ENCODE results near the gene RNU1-1.
"Not testable (repeated sequence)": the region's sequence is repeated elsewhere in the genome, so short reads cannot be mapped to it uniquely, and the experiment has no call there.

The RNU1-1 gene

DNA sequence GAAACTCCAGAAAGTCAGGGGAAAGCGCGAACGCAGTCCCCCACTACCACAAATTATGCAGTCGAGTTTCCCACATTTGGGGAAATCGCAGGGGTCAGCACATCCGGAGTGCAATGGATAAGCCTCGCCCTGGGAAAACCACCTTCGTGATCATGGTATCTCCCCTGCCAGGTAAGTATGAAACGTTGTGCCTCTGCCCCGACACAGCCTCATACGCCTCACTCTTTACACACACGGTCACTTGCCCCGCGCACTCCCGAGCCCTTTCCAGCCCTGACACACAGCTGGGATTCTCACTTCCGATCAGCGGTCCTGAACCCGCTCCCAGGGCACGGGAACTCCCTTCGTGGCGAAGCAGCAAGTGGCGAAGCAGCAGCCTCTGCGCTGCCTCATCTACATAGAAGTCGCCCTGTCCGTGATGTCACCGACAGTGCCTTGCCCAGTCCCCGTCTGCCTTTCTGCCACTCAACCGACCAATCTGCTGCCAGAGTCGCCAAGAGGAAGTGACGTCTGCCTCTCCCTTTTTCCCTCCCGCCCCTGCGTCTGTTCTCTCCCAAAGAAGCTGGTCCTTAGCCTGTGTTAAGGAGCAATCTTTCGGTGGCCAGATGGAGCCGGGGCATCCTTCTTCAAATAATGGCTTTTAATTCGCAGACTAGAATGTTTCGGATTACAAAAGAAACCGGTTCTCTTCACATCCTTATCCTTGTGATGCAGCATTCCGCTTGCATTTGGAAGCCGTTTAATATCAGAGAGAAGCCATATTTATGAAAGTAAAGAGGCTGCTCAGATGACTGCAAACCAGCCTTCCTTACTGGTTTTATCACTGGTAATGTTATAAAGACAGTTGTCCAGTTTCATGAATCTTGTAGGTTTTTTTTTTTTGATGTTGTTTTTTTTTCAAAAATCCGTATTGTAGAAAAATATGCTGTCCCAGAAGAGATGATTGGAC is at the start of gene RNU1-1:
Gene RNU1-1, minus strand, starts transcription at position 179 of the 949 bp plus-strand sequence.
- in situ Hi-C loops (cut with MboI; ENCODE audit: low sequenced_read_pairs), result not testable (repeated sequence)

DNA sequence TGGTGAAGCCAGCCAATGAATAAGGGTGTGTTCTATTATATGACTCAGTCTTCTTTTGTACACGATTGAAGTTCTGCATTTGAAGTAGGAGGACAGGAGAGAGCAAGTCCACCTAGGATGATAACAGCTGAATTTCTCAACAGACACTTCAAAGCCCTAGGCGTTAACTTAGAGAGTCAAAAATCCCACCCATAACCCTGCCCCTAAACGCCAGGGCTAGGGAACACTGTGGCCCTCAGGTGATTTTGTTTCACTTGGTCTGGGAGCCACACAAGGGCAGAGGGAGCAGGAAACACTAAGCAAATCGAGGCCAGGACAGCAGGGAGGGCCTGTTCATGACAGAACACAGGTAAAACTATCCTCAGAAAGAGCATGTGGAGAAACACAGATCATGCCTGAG is 47.0 kb upstream of the RNU1-1 start:
- in situ Hi-C loops (cut with MboI; ENCODE audit: low sequenced_read_pairs), result not testable (repeated sequence)

DNA sequence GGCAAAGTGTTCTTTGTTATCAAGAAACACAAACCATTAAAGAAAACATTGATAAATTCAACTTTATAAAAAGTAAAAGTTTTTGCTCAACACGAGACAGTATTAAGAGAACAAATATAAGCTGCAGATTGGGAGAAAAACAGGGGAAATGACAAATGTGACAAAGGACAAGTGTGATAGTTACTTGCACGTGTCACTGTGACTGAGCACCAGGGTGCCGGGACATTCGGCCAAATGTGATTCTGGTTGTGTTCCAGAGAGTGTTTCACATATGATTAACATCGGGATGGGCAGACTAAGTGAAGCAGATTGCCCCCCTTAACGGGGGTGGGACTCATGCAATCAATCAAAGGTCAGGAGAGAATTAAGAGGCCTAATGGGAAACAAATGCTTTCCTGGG is 46.4 kb upstream of the RNU1-1 start:
- in situ Hi-C loops (cut with MboI; ENCODE audit: low sequenced_read_pairs), result not testable (repeated sequence)

DNA sequence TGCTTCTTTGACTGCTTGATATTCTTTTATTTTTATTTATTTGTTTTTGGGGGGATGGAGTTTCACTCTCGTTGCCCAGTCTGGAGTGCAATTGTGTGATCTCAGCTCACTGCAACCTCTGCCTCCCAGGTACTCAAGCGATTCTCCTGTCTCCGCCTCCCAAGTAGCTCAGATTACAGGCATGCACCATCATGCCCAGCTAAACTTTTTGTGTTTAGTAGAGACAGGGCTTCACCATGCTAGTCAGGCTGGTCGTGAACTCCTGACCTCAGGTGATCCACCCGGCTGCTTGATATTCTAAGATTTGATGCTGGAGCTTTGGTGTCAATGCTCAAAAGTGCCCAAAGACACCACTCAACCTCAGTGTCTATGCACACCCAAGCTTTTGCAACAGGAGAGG is 45.6 kb upstream of the RNU1-1 start:
- in situ Hi-C loops (cut with MboI; ENCODE audit: low sequenced_read_pairs), result not testable (repeated sequence)

DNA sequence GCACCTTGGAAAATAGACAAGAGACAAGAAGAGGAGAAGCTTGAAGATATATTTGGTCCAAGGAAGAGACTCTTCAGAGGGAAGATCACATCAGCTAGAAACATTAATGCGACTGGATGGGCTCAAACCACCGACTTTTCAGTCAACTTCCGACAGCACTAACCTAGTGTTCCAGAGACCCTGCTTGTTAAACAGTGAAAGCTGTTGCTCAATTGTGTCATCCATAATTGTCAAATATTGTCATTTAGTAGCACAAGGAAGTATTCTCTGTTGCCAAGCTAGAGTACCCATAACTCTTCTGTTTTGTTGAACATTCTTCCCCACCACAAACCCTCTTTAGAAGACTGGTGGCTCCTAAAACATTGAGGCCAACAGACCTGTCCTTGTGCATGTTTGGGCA is 42.9 kb upstream of the RNU1-1 start:
- in situ Hi-C loops (cut with MboI; ENCODE audit: low sequenced_read_pairs), result not testable (repeated sequence)

DNA sequence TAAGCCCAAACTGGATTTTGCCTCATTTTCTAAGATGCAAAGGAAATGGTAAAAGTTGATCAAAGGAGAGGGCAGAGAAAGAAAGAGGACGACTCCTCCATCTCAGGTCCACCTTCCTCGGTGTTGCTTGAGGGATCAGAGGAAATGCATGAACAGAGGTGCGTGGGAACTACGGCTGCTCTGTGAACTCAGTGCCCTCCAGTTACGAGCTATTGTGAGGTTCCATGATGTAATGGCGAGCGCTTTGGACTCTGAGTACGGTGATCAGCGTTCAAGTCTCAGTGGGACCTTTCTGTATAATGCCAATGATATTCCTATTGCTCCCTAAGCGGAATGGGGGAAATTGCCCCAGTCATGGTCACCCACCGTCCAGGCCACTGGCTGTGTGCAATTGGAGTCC is 39.2 kb upstream of the RNU1-1 start:
- in situ Hi-C loops (cut with MboI; ENCODE audit: low sequenced_read_pairs), result not testable (repeated sequence)

DNA sequence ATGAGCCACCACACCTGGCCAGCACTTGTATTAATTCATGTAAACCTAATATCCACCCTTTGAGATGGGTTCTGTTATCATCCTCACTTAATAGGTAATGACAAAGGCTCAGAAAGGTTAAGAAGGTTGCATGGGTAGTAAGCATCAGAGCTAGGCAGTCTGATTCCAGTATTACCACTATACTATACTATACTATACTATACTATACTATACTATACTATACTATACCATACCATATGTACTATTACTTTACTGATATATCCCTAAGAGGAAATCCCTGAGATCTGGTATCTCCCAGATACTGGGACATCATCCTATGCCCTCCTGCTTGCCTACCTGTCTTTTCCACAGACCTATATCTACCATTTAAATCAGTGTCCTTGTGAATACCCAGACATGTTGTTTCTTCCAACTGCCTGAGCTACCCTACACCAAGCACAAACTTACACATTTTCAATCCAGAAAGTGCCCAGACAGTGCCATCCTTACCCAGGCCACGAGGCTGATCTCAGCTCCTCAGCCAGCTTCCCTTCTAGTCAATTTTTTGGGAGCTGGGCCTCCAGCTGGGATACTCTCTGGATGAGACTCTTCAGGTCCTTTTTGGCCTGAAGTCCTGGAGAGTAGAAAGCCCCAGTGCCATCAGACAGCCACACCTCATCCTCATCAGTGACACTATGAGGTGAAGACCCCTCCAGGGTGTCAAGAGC is 36.3 kb upstream of the RNU1-1 start:
- in situ Hi-C loops (cut with MboI; ENCODE audit: low sequenced_read_pairs), result not testable (repeated sequence)

DNA sequence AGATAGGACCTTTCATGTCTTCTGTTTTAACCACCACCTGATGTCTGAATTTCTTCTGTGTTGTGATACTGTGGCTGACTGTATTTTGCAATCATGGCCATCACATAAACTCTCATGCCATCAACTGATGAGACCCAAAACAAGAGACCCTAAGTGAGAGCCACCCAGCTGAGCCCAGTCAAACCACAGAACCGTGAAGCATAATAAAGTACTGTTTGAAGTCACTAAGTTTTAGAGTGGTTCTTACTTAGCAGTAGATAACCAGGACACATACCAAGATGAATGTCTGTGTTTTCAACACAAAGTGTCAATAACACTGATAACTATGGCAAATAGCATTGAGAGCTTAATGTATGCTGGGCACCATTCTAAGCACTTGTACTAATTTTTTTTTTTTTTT is 35.5 kb upstream of the RNU1-1 start:
- in situ Hi-C loops (cut with MboI; ENCODE audit: low sequenced_read_pairs), result not testable (repeated sequence)

DNA sequence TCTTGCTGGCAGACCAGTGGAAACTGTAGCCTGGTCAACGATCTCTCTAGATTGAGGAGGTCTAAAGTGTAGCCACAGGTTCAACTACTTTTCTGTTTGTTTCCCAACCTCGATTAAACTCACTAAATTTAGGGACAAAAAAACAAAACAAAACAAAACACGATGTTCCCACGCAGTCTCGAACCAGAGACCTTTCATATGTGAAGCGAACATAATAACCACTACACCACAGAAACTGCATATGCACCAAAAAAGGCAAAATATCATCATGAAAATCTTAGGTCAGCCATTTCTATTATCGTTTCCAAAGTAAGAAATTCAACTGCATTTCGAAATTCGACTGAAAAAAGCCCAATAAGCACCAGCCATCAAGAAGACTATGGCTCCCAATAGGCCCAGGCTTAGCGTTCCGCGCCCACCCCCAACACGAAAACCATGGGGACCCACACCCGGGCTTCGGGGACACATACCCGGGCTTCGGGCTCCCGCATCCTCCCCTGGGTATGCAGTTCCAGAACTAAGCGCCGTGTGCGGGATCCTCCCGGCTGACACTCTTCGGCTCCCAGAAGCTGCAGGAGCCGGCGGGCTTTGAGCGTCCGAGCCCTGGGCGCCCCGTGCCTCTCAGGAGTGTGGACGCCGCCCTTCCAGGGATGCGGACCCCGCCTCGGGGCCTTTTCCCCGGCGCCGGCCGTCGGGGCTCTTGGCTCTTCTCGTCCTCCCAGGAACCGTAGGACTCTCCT is 33.6 kb upstream of the RNU1-1 start:
- in situ Hi-C loops (cut with MboI; ENCODE audit: low sequenced_read_pairs), result not testable (repeated sequence)

DNA sequence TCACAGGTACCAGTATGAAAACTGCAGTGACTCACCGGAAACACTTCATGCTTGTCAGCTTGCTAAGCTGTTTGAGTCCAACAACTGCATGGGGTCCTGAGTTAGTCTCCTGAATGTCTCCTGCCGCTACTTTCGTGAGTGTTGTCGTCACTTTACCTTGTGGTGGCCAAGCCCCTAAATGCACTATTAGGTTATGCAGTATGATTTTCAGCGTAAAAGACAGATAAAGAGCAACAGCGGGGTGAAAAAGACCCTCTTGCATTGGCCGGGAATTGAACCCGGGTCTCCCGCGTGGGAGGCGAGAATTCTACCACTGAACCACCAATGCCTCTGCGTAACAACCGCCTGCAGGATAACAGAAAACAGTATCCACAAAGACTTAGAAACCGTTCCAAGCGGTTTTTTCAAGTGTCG is 31.6 kb upstream of the RNU1-1 start:
- in situ Hi-C loops (cut with MboI; ENCODE audit: low sequenced_read_pairs), result not testable (repeated sequence)

DNA sequence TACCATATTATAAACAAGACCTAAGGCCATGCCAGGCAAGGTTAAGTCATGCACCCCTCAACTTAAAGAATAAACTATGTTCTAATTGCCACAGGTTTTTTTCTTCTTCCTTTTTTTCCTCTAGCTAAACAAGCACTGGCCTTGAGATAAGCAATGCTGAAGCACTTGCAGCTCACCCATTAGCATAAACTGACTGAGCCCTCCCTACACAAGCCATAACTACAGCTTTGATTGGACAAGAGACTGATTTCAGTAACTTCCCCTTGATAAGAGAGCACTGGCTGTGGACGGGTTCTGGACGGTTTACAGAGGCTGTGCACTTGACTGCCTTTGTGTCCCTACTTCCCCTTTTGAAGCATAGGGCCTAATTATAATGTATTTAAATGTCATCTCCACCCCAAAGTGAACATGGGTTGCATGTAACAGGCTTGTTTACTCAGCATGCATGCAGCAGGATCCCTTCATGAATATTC is 26.4 kb upstream of the RNU1-1 start:
- in situ Hi-C loops (cut with MboI; ENCODE audit: low sequenced_read_pairs), result not testable (repeated sequence)

DNA sequence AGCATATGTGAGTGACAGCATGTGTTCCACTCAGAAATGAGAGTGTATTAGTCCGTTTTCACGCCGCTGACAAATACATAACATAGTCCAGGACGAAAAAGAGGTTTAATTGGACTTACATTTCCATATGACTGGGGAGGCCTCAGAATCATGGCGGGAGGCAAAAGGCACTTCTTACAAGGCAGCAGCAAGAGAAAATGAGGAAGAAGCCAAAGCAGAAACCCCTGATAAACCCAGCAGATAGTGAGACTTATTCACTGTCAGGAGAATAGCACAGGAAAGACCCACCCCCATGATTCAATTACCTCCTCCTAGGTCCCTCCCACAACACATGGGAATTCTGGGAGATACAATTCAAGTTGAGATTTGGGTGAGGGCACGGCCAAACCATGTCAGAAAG is 23.4 kb upstream of the RNU1-1 start:
- in situ Hi-C loops (cut with MboI; ENCODE audit: low sequenced_read_pairs), result not testable (repeated sequence)

DNA sequence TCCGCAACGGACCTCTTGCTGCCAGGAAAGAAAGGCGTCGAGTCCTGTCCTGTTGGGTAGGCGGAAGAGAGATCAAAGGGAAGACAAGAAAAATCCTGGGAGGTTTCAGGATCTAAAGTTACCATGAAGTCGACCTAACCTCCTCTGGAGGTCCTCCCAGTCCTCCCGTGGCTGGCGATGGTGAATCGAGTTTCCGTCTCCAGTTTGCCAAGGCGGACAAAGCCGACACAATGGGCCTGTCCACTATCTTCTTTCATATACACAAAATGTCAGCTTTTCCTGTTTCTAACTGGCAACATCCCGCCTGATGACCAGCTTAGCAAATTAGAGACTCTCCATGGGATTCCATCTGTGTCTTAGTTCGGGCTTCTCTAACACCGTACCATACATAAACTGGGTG is 22.7 kb upstream of the RNU1-1 start:
- in situ Hi-C loops (cut with MboI; ENCODE audit: low sequenced_read_pairs), result not testable (repeated sequence)

DNA sequence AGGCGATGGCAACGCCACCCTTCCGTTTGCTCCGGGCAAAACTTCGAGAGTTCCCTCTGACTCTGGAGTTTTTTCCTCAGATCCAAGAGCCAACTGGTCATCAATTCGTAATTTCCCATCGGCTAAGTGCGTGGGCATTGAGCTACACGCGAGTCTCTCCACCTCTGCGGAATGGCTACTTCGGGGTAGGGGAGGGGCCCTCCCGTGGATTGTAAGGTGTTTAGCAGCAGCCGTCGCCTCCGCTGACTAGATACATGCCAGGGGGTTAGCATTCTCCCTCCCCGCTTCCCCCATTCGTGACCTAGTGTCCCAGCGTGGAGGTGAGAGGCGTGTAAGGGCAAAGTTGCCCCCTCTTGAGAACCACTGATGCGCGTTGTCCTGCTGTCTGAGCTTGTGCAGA is 21.8 kb upstream of the RNU1-1 start:
- in situ Hi-C loops (cut with MboI; ENCODE audit: low sequenced_read_pairs), result not testable (repeated sequence)

DNA sequence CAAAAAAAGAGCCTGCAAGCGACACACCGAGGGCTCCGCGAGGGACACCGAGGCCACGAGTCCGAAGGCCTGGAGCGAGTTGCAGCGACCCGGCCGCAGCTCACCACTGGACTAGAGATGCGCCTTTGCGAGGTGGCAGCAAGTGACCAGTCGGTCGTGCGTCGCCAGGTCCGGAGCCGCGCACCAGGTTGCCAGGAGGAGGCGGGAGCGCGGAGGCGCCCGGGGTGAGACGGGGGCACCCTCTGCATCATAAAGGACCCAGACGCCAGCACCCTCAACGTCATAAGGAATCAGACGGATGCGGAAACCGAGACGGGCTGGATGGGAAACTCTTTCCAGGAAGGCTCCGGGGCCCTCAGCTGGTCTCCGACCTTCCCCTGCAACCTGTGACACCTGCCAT is 21.4 kb upstream of the RNU1-1 start:
- in situ Hi-C loops (cut with MboI; ENCODE audit: low sequenced_read_pairs), result not testable (repeated sequence)

DNA sequence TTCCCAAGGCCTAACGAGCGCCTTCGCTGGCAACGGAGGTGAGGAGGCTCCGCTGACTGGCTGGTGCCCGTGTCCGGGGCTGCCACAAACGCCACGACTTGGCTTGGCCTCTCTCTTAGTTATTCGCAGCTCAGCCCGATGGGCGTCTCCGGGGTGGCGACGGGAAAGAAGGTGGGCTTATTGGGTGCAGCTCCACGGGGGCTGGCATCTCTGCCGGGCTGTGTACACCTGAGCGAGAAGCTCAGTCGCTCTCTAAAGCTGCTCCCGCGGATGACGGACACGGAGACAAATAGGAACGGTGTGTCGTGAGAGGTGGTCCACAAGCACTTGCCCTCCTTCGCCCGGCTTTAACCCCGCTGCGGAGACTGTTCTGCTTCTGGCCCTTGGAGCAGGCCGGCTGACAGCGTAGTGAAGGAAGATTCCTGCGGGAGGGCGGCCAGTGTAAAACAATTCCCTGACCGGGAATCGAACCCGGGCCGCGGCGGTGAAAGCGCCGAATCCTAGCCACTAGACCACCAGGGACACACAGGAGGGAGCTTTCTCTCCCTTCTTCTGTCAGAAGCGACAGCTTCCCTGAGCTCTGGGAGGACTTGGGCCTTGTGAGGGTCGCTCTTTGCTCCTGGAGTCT is 20.9 kb upstream of the RNU1-1 start:
- in situ Hi-C loops (cut with MboI; ENCODE audit: low sequenced_read_pairs), result not testable (repeated sequence)

DNA sequence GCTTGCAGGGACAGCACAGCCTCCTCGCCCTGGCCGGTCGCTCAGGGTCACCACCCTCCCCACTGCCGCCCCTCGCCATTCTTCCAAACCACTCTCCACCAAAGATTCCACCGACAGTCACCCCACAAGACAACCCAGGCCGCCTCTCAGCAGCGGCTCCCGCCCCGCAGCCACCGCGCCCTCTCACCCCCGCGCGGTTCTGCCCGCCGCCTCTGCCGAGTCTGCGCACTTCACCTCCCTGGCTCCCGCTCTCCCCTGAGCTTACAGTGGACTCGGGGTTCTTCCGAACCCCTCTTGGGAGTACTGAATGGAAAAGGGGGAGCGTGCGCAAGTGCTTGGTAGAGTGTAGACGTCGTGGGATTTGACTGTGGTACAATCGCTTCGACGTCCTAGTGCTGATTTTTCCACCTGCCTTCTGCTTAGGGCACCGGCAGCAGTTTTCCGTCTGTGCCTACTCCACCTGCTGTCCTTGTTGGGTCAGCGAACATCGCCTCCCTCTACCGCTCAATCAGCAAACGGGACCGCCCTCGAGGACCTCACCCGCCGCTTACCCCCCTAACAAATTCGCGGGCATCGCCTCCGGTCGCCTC is 20.2 kb upstream of the RNU1-1 start:
- in situ Hi-C loops (cut with MboI; ENCODE audit: low sequenced_read_pairs), result not testable (repeated sequence)

DNA sequence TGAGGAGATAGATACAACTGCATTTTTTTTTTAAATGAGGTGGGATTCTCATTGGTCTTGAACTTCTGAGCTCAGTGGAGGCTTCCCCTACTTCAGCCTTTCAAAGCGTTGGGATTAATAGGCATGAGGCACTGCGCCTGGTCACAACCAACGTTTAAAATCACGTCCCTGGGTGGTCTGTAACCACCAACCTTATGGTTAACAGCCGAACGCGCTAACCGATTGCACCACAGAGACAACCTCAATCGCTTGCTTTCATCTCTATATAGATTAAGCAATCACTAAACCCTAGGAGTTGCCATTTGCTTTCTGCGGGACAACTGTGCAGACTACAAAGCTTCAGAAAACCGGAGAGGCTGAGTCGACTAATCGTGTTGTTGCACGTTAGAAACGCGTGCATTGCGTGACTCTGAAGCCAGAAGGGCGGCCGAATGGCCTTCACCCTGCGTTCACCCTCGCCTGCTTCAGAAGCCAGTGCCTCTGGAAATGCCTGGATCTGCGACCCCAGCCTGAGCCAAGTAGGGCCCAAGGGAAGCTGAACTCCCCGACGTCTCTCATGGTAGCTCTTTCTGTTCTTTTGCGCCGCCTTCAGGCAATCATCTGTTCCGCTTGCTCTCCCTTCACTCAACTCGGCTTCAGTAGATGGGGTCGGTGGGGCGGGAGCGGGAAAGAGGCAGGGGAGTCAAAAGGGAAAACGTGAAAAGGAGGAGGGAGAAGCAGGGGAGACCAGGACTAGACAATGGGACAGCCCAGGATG is 18.3 kb upstream of the RNU1-1 start:
- in situ Hi-C loops (cut with MboI; ENCODE audit: low sequenced_read_pairs), result not testable (repeated sequence)

DNA sequence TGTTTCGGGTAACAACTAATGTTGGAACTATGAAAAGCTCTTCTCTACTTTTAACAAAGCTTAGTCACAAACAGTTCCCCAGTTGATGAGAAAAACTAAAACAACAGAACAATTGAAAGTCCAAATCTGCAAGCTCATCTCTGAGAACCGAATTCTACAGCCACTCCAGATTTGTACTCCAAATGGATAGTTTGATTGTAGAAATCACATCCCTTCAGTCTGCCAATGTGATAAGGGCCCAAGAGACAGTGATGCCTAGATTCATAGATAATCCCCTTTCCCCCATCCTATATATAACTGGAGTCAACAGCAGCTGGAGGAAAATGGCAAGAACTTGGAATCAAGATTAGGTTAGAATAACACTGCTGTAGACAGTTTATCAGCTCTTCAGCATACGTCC is 14.3 kb upstream of the RNU1-1 start:
- in situ Hi-C loops (cut with MboI; ENCODE audit: low sequenced_read_pairs), result not testable (repeated sequence)

DNA sequence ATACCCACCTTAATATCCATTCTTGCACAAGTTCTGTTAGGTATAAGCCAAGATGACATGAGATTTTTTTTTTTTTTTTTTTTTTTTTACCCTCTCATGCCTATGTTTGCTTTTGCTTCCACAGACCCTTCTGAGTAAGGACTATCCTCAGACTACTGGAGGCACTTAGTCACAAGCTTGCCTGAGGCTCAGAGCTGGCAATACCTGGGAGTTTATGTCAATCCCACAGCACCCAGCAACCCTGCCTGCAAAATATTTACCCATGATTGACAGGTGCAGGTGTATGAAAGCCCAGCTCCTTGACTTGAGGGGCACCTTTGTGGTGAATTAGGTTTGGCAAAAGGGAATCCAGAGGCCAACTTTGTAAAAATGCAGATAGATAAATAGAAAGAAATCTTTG is 11.7 kb upstream of the RNU1-1 start:
- in situ Hi-C loops (cut with MboI; ENCODE audit: low sequenced_read_pairs), result not testable (repeated sequence)
